Transverse colon (tissue), 4 donors: ENCODE measurements around the gene CNTNAP2. TPM values are rescaled to one million over a fixed set of nuclear protein-coding genes. Genes with fewer than 3 reads are reported as not detected.

Source experiments
- DNase-seq: peaks from one replicate; pipeline ENCODE4 v3.0.0-alpha.2; 2019
- H3K27ac ChIP-seq, 4 donors: fragments of 200-600 bp; sonication (generic); 2 replicates each; pipeline ENCODE4 v1.5.1; 2016 to 2018; ENCODE audit warnings: inconsistent platforms in 4 of 4
- H3K27me3 ChIP-seq: fragments of 200-600 bp; sonication (generic); 2 replicates; pipeline ENCODE4 v1.5.1; 2017; ENCODE audit warnings: inconsistent platforms
- H3K36me3 ChIP-seq, 4 donors: fragments of 200-600 bp; sonication (generic); 2 replicates each; pipeline ENCODE4 v1.5.1; 2017 to 2019; ENCODE audit warnings: inconsistent platforms in 4 of 4
- H3K4me1 ChIP-seq, 4 donors: fragments of 200-600 bp; sonication (generic); 2 replicates each; pipeline ENCODE4 v1.5.1; 2017 to 2020; ENCODE audit warnings: inconsistent platforms in 4 of 4
- H3K4me3 ChIP-seq, 4 donors: fragments of 200-600 bp; sonication (generic); 1 replicate in 1 of 4; 2 replicates in 3 of 4; pipeline versions ENCODE4 v1.5.1 to v1.6.1; 2017 to 2019; ENCODE audit warnings: inconsistent platforms in 4 of 4
- H3K9me3 ChIP-seq, 2 donors: fragments of 200-600 bp; sonication (generic); 2 replicates each; pipeline ENCODE4 v1.5.1; 2017 to 2019; ENCODE audit warnings: inconsistent platforms in 2 of 2
- CTCF ChIP-seq, 5 experiments: fragments of 200-600 bp in 3 of 5; fragments of 450-650 bp in 2 of 5; sonication (generic) in 3 of 5; IDR thresholded peaks; 1 replicate in 2 of 5; 2 replicates in 3 of 5; pipeline ENCODE4 v1.5.1; 2016 to 2017; ENCODE audit warnings: antibody characterized with exemption in 5 of 5, inconsistent platforms in 3 of 5, mild to moderate bottlenecking in 2 of 5, moderate library complexity in 1 of 5
- EP300 ChIP-seq: sonication (generic); formaldehyde crosslinking; IDR thresholded peaks from one replicate; pipeline ENCODE4 v1.6.1; 2017; ENCODE audit warnings: antibody characterized with exemption, low read depth
- POLR2A ChIP-seq: fragments of 450-650 bp; IDR thresholded peaks from one replicate; pipeline ENCODE4 v1.6.1; 2016; ENCODE audit warnings: antibody characterized with exemption, mild to moderate bottlenecking, moderate library complexity
- POLR2AphosphoS5 ChIP-seq, 3 donors: sonication (generic); formaldehyde crosslinking; IDR thresholded peaks; one replicate each; pipeline ENCODE4 v1.6.1; 2016; ENCODE audit warnings: antibody characterized with exemption in 3 of 3
- WGBS, 2 donors: methylation state at CpG; one replicate each; pipeline ENCODE4 v1.1.5; 2018; ENCODE audit warnings: low coverage in 1 of 2; 5-methylcytosine and 5-hydroxymethylcytosine counted together
- in situ Hi-C, 4 donors: fragments of 200-750 bp; cut with MboI; loops; one replicate each; pipeline versions ENCODE4 v1.15.0 to v1.15.1; 2017; ENCODE audit warnings: low sequenced_read_pairs in 3 of 4, low pct_ligation_motif_present in 1 of 4, low pct_unique_long_range_greater_than_20kb in 1 of 4
- intact Hi-C: fragments of 100-400 bp; cut with DNase I; formaldehyde crosslinking; loops from one replicate; pipeline ENCODE4 v1.15.1; 2023; ENCODE audit warnings: low total_unique reads
- total RNA-seq, 4 donors: library from RNA; depleted of rRNA; stranded (reverse); fragments of >200 nt; gene quantifications; one replicate each; pipeline ENCODE4 v1.1.0, GENCODE V29; 2016

The CNTNAP2 gene
- total RNA-seq, 4 donors from 2014 or later: 0.60 to 2.9 (median 2.4) TPM

- Histone ChIP-seq H3K27ac (no peak overlapping the region), H3K4me3 (no peak overlapping the region), H3K36me3 (no peaks in the 10 kb centered on the region), H3K27me3 (no peaks in the 10 kb centered on the region), H3K4me1 (no peaks in the 10 kb centered on the region), H3K9me3 (no peaks in the 10 kb centered on the region)
- in situ Hi-C loops (no loop called here), intact Hi-C loops (no loop called here)
- 31 to 37% methylated on average over 3 of the region's 3 CpGs for WGBS, 2 donors
- no peak for TF ChIP-seq POLR2AphosphoS5 (IDR thresholded peaks at IDR 0.05)
- no peak for TF ChIP-seq EP300
- TF ChIP-seq POLR2A: no peak
- no peak for TF ChIP-seq CTCF (IDR thresholded peaks at IDR 0.05)
- no peak for DNase-seq
Observed at GRCh38 chr7:146875237-146875785, 758.7 kb downstream of the CNTNAP2 start.

- Histone ChIP-seq H3K9me3 (no peaks in the 10 kb centered on the region), H3K36me3 (no peaks in the 10 kb centered on the region), H3K4me1 (no peaks in the 10 kb centered on the region), H3K4me3 (no peak overlapping the region), H3K27ac (no peak overlapping the region), H3K27me3 (no peaks in the 10 kb centered on the region)
- intact Hi-C loops: no loop called here
- WGBS, 2 donors: 24 to 63% methylated on average over 2 of the region's 2 CpGs
- no peak for TF ChIP-seq CTCF (IDR thresholded peaks at IDR 0.05)
- no peak for TF ChIP-seq EP300
- no peak for TF ChIP-seq POLR2AphosphoS5 (IDR thresholded peaks at IDR 0.05)
- no peak for TF ChIP-seq POLR2A
- DNase-seq: no peak
- in situ Hi-C loops: no loop called here
Observed at GRCh38 chr7:146875981-146876380, 759.4 kb downstream of the CNTNAP2 start.

GRCh38 chr7:146876411-146876810 is 759.8 kb downstream of the CNTNAP2 start:
- TF ChIP-seq POLR2A (no peak), CTCF (IDR thresholded peaks at IDR 0.05) (no peak), EP300 (no peak)
- intact Hi-C loops: no loop called here
- WGBS, 2 donors: 40 to 41% methylated on average over 3 of the region's 3 CpGs
- H3K36me3 ChIP-seq: no peaks in the 10 kb centered on the region
- H3K27ac ChIP-seq: no peak overlapping the region
- no peaks in the 10 kb centered on the region for H3K27me3 ChIP-seq
- H3K4me3 ChIP-seq: no peak overlapping the region
- DNase-seq: no peak
- in situ Hi-C loops: no loop called here
- H3K4me1 ChIP-seq: no peaks in the 10 kb centered on the region
- H3K9me3 ChIP-seq: no peaks in the 10 kb centered on the region

DNA sequence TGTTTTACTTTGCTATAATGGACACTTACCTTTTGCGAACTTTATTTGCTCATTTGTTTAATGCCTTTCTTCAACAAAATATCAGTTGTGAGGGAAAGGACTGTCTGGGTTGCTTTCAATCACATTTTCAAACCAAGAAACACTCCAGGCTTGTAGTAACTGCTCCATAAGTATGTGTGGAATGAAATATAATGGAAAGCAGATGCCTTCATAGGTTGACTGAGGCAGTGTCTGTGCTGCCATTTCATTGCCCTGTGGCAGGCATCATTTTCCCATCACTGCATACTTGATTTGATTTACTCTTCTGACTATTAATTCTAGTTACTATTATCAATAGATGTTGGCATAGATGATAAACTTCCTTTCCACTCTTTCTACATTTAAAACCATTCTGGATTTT is 762.3 kb downstream of the CNTNAP2 start:
- Histone ChIP-seq H3K4me3 (no peak overlapping the region), H3K27me3 (no peaks in the 10 kb centered on the region), H3K9me3 (no peaks in the 10 kb centered on the region), H3K4me1 (no peaks in the 10 kb centered on the region), H3K27ac (no peak overlapping the region), H3K36me3 (no peaks in the 10 kb centered on the region)
- TF ChIP-seq POLR2A (no peak), EP300 (no peak), CTCF (IDR thresholded peaks at IDR 0.05) (no peak), POLR2AphosphoS5 (IDR thresholded peaks at IDR 0.05) (no peak)
- intact Hi-C loops: no loop called here
- WGBS, 2 donors: 88 to 89% methylated on average over 1 of the region's 1 CpG
- in situ Hi-C loops: no loop called here
- DNase-seq: no peak
